Activated naive CD4-positive, alpha-beta T cell treated with Interleukin-2 at 50 U/mL for 16 hours (primary cell): ENCODE results near the gene ACER1.
"Not testable (repeated sequence)": the region's sequence is repeated elsewhere in the genome, so short reads cannot be mapped to it uniquely, and the experiment has no call there.

Source experiments
- DNase-seq: peaks from one replicate; pipeline ENCODE4 v3.0.0-alpha.2; 2020

ACER1 gene, protein sequence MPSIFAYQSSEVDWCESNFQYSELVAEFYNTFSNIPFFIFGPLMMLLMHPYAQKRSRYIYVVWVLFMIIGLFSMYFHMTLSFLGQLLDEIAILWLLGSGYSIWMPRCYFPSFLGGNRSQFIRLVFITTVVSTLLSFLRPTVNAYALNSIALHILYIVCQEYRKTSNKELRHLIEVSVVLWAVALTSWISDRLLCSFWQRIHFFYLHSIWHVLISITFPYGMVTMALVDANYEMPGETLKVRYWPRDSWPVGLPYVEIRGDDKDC

DNA sequence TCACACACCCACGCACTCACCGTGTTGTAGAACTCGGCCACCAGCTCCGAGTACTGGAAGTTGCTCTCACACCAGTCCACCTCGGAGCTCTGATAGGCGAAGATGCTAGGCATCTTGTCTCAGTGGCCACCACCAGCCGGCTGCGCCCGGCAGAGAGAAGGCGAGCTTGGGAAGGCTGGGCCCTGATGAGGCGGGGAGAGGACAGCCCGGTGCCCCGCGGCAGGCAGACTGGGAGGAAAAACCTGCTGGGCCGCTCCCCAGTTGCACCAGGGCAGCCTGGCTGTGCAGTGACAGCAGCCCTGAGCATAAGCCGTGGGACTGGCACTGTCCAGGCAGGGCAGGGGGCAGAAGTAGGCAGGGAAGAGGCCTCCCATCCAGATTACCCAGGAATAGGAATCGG lies at the start of gene ACER1:
Gene ACER1 (minus strand): TSS at position 174 of the 400 bp plus-strand sequence. CDS start 61 bp downstream, at position 113.
- DNase-seq, result no peak

DNA sequence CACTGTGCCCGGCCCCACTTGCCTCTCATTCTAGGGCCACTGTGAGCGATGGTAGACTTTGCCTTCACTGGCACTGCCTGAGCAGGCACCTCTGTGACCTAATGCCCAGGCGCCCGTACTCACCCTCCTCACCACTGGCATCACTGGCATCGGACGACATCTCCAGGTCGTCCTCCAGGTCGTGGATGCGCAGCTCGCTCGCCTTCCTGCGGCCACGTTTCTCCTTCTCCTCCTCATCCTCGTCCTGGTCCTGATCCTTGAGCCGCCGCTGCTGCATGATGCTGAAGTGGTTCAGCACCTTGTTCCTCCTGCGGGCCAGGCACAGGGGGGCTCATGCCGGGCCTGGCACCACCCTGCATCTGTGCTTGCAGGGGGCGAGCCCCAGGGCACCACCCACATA lies 49.8 kb upstream of the ACER1 start:
- no peak for DNase-seq

DNA sequence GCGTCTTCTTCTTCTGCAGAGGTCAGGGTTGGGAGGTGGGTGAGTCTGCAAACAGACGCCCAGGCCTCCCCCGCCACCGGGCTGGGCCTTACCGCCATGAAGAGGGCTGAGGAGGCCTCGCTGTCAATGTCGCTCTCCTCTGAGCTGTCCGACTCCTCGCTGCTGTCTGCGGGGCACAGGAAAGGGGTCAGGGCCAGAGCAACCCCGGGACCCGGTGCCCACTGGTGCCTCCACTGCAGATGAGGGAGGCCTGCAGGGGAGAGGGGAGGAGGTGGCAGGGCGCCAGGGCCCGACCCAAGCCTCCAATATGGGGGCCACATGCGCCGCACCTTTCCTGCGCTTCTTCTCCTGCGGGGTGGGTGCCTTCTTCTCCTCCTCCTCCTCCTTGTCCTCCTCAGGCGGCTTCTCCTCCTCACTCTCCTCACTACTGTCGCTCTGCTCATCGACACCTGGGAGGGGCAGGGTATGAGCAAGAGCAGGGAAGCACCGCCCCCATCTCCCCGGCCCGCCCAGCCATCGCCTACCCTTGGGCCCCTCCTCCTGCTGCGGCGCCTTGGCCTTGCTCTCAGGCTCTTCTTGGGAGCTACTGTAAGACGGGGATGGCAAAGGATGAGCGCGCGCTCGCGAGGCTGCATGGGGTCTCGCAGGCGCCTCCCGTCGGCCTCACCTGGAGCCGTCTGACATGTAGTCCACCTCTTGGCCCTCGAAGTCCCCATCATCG lies 47.8 kb upstream of the ACER1 start:
- no peak for DNase-seq

DNA sequence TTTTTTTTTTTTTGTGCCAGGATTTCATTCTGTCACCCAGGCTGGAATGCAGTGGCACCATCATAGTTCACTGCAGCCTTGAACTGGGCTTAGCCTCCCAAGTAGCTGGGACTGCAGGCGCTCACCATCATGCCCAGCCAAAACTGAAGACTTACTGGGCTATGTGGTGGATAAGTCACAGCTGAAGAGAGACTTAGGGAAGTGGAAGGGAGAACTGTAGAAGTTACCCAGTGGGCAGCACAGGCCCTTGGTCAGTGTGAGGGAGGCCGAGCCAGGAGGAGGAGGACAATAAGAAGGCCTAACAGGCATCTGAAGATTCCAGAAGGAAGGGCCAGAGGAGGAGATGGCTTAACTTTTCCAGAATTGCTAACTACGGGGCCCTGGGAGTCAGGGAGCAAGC lies 46.3 kb upstream of the ACER1 start:
- DNase-seq, result no peak

DNA sequence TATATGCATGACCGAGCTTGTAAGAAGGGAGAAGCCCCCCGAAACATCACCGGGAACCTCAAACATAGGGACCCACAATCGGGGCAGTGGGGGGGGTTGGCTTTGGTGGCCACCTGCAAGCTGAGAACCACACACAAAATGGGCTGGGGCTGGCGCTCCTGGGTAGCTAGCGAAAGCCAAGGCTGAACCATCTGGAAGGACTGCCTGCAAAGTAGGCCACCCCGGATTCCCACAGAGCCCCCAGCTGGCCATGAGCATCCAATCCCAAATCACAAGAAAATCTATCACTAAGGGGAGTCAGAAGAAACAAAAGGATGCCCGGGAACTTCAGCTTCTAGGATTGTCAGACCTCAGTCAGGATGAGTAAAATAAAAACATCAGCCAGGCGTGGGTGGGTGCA lies 45.1 kb upstream of the ACER1 start:
- no peak for DNase-seq

DNA sequence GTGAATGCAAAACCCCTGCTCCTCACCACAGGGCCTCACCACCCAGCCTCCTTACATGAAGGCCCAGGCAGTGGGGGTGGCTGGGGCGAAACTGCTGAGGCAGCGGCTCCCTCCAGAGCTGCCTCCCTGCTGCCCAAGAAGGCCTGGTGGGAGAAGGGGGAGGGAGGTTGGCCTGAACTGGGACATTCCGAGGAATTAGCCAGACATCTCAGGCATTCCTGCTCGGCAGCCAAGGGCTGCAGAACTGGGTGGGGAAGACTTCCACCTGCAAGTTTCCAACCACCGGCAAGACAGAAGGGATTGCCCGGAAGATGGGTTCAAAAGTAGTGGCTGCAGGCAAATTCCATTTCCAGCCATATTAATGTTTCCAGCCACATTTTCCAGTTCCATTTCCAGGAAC lies 44.6 kb upstream of the ACER1 start:
- DNase-seq, result no peak

DNA sequence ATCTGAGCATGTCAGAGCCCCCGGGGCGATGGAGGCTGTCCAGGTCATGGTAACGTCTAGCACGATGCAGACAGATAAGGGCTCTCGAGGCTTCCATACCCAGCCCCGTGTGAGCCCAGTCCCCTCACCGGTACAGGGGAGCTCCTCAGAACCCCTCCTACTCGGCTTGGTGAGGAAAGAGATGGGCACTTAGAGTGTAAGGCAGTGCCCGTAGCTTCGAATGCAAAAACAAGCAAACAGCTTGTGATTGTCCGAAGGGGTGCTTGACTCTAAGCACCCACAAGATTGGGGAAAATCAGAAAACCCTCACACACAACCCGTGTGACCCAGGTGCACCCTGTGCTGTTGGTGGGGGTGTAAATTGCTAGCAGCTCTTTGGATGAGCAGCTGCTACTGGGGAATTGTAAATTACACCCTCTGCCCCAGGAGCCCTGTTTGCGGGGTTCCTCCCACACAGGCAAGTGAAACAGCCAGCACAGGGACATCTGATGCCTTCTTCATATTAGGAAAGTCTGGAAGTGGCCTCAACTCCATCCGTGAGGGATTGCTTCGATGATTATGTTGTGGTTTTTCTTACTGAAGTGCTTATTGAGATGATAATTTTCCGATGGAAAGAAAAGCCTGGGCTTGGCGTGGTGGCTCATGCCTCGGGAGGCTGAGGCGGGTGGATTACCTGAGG lies 43.2 kb upstream of the ACER1 start:
- no peak for DNase-seq

DNA sequence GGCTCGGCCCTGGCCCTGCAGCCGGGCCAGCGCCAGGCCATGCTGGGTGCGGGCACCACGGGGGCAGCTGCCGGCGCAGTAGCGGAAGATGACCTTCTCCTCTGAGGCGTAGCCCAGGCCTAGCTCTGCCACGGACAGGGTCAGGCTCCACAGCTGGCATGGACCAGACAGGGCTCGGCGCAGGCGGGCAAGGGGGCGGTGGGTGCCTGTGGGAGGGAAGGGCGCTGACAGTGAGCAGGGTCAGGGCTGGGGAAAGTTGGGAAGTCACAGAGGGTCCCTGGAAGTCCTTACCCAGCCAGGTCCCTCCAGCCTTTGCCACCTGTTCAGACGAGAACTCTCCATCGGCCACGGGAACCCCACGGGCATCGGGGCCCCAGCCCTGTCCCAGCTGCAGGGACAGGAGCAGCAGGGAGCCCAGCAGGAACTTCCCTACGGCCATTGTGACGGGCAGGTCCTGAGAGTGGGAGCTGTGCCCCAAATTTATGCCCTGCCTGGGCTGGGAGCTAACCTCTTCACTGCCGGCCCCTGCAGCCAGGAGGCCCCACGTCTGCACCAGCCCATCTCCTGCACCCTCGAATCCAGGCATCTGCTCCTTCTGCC lies 42.1 kb upstream of the ACER1 start, which contains the start of gene PSPN:
Gene PSPN (minus strand): TSS at position 523 of the 600 bp plus-strand sequence. CDS start 84 bp downstream, at position 439.
- no peak for DNase-seq

DNA sequence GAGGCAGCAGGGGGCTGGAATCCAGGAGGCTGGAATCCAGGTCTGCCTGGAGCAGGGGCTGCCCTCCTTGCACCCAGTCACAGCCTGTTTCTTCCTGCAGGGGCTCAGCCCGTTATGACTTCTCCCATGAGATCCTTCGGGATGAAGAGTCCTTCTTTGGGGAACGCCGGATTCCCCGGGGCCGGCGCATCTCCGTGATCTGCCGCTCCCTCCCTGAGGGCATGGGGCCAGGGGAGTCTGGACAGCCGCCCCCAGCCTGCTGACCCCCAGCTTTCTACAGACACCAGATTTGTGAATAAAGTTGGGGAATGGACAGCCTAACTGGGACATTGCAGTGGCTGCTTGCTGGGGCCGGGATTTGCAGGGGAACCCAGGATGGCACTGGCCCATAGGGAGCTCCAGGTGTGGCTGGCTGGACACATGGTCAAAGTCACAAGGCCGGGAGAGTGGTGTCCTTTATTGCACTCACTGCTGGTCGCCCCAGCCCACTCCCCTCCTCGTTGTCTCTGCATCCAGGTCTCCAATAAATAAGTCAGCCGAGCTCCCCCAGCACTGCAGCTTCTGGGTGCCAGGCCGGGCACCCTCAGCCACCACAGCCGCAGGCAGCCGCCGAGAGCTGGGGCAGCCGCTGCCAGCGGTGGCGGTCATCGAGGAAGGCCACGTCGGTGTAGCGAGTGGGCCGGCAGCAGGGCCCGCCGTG lies 41.4 kb upstream of the ACER1 start:
- no peak for DNase-seq

DNA sequence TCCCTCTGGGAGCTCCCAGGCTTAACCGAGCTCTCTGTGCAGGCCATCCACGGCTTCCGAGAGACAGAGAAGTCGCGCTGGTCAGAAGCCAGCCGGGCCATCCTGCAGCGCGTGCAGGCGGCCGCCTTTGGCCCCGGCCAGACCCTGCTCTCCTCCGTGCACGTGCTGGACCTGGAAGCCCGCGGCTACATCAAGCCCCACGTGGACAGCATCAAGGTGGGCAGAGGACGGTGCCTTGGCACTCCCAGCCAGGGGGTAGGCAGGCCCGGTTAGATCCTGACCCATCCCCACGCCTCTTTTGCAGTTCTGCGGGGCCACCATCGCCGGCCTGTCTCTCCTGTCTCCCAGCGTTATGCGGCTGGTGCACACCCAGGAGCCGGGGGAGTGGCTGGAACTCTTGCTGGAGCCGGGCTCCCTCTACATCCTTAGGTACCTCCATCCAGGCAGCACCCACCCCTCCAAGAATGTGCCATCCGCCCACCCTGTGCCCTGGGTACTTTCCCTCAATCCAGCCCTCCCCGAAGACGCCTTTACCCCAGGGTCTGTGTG lies 40.8 kb upstream of the ACER1 start:
- DNase-seq, result no peak

DNA sequence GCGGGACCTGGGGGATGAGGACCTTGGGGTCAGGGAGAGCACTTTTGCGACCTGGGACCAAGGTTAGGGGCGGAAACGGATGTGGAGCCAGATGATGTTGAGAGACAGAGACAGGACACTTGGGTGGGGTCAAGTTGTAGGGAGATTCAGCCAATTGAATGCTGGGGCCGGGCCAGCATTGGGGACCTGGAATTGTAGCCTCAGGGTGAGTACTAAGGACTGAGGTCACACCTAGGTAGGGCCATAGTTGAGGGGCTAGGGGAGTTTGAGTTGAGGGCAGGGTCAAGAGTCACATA lies 40.3 kb upstream of the ACER1 start:
- DNase-seq, result no peak

DNA sequence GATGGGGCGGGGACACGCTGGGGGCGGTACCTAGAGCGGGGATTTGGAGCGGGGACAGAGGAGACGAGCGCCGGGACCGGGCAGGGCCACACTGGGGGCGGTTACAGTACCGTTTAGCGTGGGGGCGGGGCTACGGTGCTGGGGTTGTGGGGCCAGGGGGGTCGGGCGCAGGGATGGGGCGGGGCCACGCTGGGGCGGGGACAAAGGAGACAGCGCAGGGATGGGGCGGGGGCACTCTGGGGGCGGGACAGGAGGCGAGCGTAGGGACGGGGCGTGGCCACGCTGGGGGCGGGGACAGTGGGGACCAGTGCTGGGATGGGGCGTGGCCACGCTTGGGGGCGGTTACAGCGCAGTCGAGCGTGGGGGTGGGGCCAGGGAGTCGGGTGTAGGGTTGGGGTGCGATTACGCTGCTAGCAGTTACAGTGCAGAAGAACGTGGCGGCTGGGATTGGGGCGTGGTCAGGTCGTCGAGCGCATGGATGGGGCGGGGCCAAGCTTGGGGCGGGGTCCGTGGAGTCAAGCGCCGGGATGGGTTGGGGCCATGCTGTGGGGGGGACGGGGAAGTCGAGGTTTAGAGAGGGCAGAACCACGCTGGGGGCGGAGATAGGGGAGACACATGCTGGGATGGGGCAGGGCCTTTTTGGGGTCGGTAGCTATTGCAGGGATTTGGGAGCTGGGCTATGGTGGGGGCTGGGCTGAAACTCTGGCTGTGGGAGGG lies 39.8 kb upstream of the ACER1 start:
- DNase-seq, result peak; percentile 99

DNA sequence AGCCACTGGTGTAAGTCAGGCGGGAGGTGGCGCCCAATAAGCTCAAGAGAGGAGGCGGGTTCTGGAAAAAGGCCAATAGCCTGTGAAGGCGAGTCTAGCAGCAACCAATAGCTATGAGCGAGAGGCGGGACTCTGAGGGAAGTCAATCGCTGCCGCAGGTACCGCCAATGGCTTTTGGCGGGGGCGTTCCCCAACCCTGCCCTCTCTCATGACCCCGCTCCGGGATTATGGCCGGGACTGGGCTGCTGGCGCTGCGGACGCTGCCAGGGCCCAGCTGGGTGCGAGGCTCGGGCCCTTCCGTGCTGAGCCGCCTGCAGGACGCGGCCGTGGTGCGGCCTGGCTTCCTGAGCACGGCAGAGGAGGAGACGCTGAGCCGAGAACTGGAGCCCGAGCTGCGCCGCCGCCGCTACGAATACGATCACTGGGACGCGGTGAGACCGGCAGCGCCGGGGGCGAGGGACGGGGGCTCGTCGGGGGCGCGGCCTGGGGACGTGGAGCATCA lies 39.2 kb upstream of the ACER1 start, which contains the start of gene ALKBH7:
Gene ALKBH7 (plus strand): TSS at position 201 of the 502 bp plus-strand sequence. CDS start 27 bp downstream, at position 228.
- peak; percentile 96 for DNase-seq

DNA sequence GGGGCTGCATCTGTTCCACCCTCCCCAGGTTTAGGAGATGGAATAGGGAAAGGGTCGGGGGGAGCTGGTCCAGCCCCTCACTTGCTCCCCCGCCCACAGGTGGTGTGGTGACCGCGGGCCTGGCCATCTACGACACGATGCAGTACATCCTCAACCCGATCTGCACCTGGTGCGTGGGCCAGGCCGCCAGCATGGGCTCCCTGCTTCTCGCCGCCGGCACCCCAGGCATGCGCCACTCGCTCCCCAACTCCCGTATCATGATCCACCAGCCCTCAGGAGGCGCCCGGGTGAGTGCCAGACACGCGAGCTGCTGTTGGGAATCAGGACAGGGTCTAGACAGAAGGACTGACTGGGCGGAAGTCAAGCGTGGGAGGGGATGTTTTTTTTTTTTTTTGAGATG lies 30.9 kb upstream of the ACER1 start:
- no peak for DNase-seq

DNA sequence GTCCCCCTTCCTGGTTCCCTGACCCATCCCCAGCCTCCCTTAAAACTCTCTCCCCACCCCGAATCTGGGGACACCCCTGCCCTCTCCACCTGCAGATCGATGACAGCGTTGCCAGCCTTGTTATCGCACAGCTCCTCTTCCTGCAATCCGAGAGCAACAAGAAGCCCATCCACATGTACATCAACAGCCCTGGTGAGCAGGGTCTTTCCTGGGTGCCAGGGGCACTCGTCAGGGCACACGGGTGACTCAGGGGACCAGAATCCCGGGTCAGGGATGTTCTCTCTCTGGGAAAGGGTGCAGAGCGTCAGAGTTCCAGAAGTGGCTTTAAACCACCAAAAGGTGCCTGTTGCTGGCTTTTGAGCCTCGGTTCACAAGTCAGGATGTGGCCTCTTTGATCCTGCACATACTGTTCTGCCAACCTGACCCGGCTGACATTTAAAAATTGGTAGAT lies 29.0 kb upstream of the ACER1 start:
- peak; percentile 37 for DNase-seq

DNA sequence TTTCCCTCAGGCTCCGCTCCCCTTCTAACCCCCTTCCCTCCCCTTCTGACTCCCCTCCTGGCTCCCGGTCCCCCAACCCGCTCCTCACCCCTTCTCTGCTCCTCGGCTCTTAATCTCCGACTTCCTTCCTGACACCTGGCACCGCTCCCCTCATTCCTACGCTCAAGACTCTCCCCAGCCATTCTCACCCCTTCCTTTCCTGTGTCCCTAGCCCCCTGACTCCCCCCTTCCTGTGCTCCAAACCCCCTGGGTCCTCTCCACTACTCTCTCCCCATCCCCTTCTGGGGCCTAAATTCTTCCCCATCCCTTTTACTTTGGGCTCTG lies 28.6 kb upstream of the ACER1 start:
- DNase-seq, result no peak

DNA sequence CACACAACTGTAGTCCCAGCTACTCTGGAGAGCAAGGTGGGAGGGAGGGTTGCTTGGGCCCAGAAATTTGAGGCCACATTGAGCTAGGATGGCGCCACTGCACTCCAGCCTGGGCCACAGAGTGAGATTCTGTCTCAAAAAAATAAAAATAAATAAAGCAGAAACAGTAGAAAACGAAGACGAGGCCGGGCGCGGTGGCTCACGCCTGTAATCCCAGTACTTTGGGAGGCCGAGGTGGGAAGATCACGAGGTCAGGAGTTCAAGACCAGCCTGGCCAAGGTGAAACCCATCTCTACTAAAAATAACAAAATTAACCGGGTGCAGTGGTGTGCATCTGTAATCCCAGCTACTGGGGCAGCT lies 27.4 kb upstream of the ACER1 start:
- not testable (repeated sequence) for DNase-seq

DNA sequence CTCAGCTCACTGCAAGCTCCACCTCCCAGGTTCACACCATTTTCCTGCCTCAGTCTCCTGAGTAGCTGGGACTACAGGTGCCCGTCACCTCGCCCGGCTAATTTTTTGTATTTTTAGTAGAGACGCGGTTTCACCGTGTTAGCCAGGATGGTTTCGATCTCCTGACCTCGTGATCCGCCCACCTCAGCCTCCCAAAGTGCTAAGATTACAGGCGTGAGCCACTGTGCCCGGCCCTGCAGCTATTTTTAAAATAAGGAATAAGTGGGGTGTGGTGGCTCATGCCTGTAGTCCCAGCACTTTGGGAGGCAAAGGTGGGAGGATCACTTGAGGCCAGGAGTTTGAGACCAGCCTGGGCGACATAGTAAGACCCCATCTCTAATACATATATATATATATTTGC lies 27.0 kb upstream of the ACER1 start:
- not testable (repeated sequence) for DNase-seq

DNA sequence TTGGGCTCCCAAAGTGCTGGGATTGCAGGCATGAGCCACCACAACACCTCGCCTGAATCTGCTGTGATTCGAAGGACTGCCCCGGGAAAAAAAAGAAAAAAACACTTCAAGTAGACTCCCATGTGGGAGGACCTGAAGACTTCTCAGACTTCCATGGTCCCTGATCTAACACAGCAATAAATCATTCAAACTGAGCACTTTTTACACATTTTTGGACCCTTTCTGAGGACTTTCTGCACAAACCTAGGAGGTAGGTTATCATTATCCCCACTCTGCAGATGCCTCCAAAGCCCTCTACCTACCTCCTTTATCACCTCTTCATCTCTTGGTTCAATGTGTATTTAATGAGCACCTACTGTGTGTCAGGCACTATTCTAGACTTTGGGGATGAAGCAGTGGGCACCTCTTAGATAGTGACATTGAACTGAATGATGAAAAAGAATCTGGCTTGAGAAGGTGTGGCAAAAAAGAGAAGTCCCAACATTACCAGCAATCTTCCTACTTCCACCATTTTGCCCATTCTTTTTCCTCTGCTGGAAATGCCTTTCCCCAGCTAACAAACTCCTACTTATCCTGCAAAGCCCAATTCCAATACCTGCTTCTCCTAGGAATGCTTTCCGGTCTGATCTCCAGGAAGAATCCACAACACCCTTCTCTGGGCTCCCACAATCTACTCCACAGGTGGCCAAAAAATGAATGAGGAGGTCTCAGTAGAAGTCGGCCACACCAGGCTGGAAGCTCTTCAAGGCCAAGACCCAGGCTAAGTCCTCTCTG lies 26.3 kb upstream of the ACER1 start:
- no peak for DNase-seq

DNA sequence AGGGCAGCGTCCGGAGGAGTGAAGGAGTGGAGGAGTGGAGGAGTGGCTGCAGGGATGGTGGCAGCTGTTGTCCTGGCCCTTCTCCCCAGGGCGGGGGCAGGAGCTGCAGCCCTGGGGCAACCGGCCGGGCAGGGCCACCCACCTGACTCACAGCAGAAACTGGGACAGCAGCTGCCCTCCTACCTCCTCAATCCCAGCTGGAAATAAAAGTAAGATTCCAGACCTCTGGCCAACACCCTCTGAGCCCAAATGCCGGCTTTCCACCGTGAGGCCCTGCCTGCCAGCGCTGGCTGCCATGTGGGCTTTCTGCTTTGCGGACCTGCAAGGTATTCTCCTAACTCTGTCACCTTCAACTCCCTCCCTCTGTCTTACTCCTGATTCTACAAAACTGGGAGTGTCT lies 24.6 kb upstream of the ACER1 start:
- DNase-seq, result no peak

DNA sequence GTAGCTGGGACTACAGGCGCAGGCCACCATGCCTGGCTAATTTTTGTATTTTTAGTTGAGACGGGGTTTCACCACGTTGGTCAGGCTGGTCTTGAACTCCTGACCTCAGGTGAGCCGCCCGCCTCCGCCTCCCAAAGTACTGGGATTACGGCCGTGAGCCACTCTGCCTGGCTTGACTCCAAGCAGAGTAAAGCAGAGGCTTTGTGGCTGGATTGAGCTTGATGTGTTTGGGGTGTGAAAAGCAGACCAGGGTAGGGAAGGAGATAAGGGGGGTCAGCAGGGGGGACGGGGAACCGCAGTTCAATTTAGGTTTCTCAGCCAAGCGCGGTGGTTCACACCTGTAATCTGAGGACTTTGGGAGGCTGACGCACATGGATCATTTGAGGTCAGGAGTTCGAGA lies 23.8 kb upstream of the ACER1 start:
- DNase-seq, result no peak
